Natural killer cell (primary cell): Measurements from ENCODE around the gene BRME1. TPM values are rescaled to one million over a fixed set of nuclear protein-coding genes. Genes with fewer than 3 reads are reported as not detected.

Experiments
- ATAC-seq, 3 donors: fragments of 150-1000 bp in 2 of 3; fragments of 200-7000 bp in 1 of 3; cut with Tn5 transposase; 1 replicate in 1 of 3; 2 replicates in 2 of 3; pipeline ENCODE4 v1.10.0; 2021; ENCODE audit warnings: mild to moderate bottlenecking in 2 of 3, moderate library complexity in 2 of 3
- DNase-seq, 2 donors: peaks; one replicate each; pipeline versions ENCODE4 v3.0.0 to v3.0.0-alpha.2; 2013 to 2021; ENCODE audit warnings: mixed read lengths in 1 of 2
- H3K27ac ChIP-seq: one replicate; pipeline ENCODE4 v1.5.1; 2013; ENCODE audit warnings: mild to moderate bottlenecking, low read length
- H3K27me3 ChIP-seq: one replicate; pipeline ENCODE4 v1.6.1; 2013; ENCODE audit warnings: low read length; ENCODE audit not compliant: control insufficient read depth, insufficient read depth
- H3K36me3 ChIP-seq: one replicate; pipeline ENCODE4 v1.6.1; 2013; ENCODE audit warnings: low read length; ENCODE audit not compliant: control insufficient read depth, insufficient read depth
- H3K4me1 ChIP-seq: one replicate; pipeline ENCODE4 v1.6.1; 2013; ENCODE audit warnings: low read length; ENCODE audit not compliant: control insufficient read depth, insufficient read depth
- H3K4me3 ChIP-seq: one replicate; pipeline ENCODE4 v1.5.1; 2013; ENCODE audit warnings: low read length
- H3K9me3 ChIP-seq: one replicate; pipeline ENCODE4 v1.6.1; 2013; ENCODE audit warnings: low read length; ENCODE audit not compliant: control insufficient read depth, insufficient read depth
- H3K27ac Mint-ChIP-seq, 2 donors: one replicate each; pipeline ENCODE4 v1.8.0; 2022; ENCODE audit warnings: mild to moderate bottlenecking in 2 of 2, mixed read lengths in 2 of 2, moderate library complexity in 1 of 2
- H3K27me3 Mint-ChIP-seq, 2 donors: one replicate each; pipeline ENCODE4 v1.8.0; 2022; ENCODE audit warnings: low read depth in 2 of 2, mixed read lengths in 2 of 2
- H3K36me3 Mint-ChIP-seq: one replicate; pipeline ENCODE4 v1.8.0; 2022; ENCODE audit warnings: mixed read lengths
- H3K4me1 Mint-ChIP-seq, 2 donors: one replicate each; pipeline ENCODE4 v1.8.0; 2022; ENCODE audit warnings: mixed read lengths in 2 of 2
- H3K4me3 Mint-ChIP-seq: one replicate; pipeline ENCODE4 v1.8.0; 2022; ENCODE audit warnings: mild to moderate bottlenecking, moderate library complexity, mixed read lengths
- H3K9me3 Mint-ChIP-seq, 2 donors: one replicate each; pipeline ENCODE4 v1.8.0; 2022; ENCODE audit warnings: mixed read lengths in 2 of 2
- CTCF ChIP-seq: fragments of 200-600 bp; IDR thresholded peaks from one replicate; pipeline ENCODE4 v1.8.0; 2022; ENCODE audit warnings: antibody characterized with exemption
- WGBS: methylation state at CpG from one replicate; pipeline ENCODE4 v1.1.7; 2013; ENCODE audit warnings: missing lambda C conversion rate; ENCODE audit not compliant: insufficient coverage; 5-methylcytosine and 5-hydroxymethylcytosine counted together
- intact Hi-C: fragments of 100-400 bp; cut with micrococcal nuclease; formaldehyde crosslinking; loops from one replicate; pipeline ENCODE4 v1.14.2; 2022
- total RNA-seq, 4 donors: library from RNA; stranded (reverse); fragments of 120-200 nt in 1 of 4; gene quantifications; one replicate each; pipeline versions ENCODE4 v1.2.3 to v1.2.4, GENCODE V29; 2013 to 2022

Gene BRME1
- total RNA-seq: 1 to 10 TPM; 3.8 to 7.7 (median 4.0) TPM
- 3.9 TPM for total RNA-seq (2013)

DNA sequence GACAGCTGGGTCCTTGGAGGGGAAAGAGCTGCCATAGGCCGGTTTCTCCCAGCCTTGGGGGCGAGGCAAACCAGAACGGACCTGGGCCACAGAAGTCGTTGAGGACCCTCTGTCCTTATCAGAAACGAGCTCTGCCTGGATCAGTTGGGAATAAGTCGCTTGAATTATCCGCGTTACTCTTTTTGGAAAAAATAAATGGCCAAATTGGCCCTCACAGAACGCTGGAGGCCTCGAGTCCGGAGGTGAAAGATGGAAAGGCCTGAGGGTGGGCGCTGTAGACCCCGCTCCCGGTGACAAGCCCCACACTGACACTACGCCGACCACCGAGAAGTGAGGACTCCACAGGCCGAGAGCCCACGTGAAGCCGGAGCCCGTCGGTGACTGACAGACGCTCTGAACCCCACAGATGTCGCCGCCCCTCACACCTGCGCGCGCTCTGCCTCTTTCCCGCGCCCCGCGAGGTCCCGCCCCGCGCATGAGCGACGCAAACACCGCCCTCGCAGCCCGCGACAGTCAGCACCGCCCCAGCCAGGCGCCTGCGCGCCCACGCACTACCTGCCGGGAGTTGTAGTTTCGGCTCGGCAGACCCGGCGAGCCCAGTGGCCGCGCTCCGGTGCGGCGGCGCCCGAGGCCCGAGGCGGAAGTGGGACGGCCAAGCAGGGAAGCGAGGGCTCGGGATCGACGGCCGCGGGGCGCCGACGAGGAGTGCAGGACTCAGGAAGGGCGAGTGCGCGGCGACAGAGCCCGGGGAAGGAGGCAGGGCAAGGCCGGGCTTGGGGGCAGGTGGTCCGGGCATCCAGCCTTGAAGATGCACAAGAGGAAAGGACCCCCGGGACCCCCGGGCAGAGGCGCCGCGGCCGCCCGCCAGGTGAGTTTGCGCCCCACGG is at the start of gene BRME1, which contains the start of gene CC2D1A:
TSS of gene BRME1 (minus strand) at position 484 of the 887 bp plus-strand sequence. CDS start 1,225 bp downstream, outside the sequence.
TSS of gene CC2D1A (plus strand) at position 568 of the 887 bp plus-strand sequence. CDS start at position 809, 241 bp downstream.
- Mint-ChIP-seq H3K27me3 (no peaks in the 10 kb centered on the region), H3K4me3 (peak within 1 kb of the TSS; percentile 92), H3K4me1 (peaks cover 13 to 15% of the 10 kb centered on the region in 2 donors), H3K9me3 (no peaks in the 10 kb centered on the region), H3K27ac (peak within 1 kb of the TSS; percentile 83 to 95), H3K36me3 (no peaks in the 10 kb centered on the region)
- Histone ChIP-seq H3K27me3 (no peaks in the 10 kb centered on the region), H3K9me3 (no peaks in the 10 kb centered on the region), H3K27ac (peak within 1 kb of the TSS; percentile 65), H3K4me3 (peak within 1 kb of the TSS; percentile 79), H3K36me3 (no peaks in the 10 kb centered on the region), H3K4me1 (peaks cover 23% of the 10 kb centered on the region)
- DNase-seq (peak; percentile 91 to 96), ATAC-seq (peak; percentile 99)
- WGBS: 10% methylated on average over 85 of the region's 86 CpGs
- intact Hi-C loops: loop anchor here (2.0 kb wide), 1 partner anchor 47 kb away; the partner anchor contains the start of gene DCAF15
- no peak for TF ChIP-seq CTCF

GRCh38 chr19:13954185-13954584 is 48.3 kb upstream of the BRME1 start:
- H3K4me3 ChIP-seq: no peak overlapping the region
- H3K36me3 ChIP-seq: peaks cover 35% of the 10 kb centered on the region
- no peaks in the 10 kb centered on the region for H3K27me3 ChIP-seq
- Mint-ChIP-seq H3K36me3 (no peaks in the 10 kb centered on the region), H3K4me1 (peaks cover 7 to 27% of the 10 kb centered on the region in 2 donors), H3K9me3 (no peaks in the 10 kb centered on the region), H3K4me3 (peak overlapping the region; percentile 83), H3K27ac (peak overlapping the region in 1 of 2 donors; percentile 97), H3K27me3 (no peaks in the 10 kb centered on the region)
- DNase-seq (no peak), ATAC-seq (no peak)
- peaks cover 24% of the 10 kb centered on the region for H3K4me1 ChIP-seq
- no peak for TF ChIP-seq CTCF
- intact Hi-C loops: loop anchor here (10.0 kb wide), 1 partner anchor 69 kb away; no protein-coding TSS in a partner anchor
- H3K9me3 ChIP-seq: no peaks in the 10 kb centered on the region
- WGBS: 90% methylated on average over 15 of the region's 15 CpGs
- no peak overlapping the region for H3K27ac ChIP-seq

DNA sequence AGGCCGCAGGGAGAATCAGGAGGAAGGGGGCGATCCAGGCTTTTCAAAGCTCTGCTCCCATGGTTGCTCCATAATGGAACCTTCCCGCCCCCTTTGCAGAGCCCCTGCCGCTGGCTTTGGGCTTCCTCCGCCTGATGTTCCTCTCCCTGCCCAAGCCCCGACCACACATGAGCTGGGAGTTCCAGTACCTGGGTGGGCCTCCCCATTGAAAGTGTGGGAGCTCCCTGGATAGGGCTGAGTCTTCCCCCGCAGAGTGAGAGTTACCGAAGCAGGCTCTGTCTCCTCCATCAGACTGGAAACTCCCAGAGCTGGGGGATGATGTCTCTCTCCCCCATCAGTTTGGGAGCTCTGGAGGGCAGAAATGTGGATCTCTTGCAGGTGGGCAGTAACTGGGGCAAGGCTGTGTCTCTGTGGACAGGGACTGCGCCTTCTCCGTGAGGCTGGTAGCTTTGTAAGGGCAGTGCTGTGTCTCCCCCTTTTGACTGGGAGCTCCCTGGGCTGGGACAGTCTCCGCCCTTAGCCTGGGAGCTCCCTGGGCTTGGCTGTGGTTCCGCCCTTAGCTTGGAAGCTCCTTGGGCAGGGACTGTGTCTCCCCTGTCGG is 47.1 kb upstream of the BRME1 start:
- no peaks in the 10 kb centered on the region for H3K27me3 Mint-ChIP-seq
- TF ChIP-seq CTCF: no peak
- H3K27ac Mint-ChIP-seq: peak overlapping the region; percentile 95 to 97
- ATAC-seq (no peak), DNase-seq (peak in 1 of 2 donors; percentile 40)
- no peaks in the 10 kb centered on the region for H3K36me3 Mint-ChIP-seq
- intact Hi-C loops: loop anchor here (1.0 to 10.0 kb wide), 5 partner anchors 34 to 79 kb away; partner anchors contain the start of genes BRME1, CC2D1A and RFX1
- no peaks in the 10 kb centered on the region for H3K9me3 ChIP-seq
- H3K27me3 ChIP-seq: no peaks in the 10 kb centered on the region
- H3K4me3 Mint-ChIP-seq: peak overlapping the region; percentile 83
- peak overlapping the region; percentile 54 for H3K4me3 ChIP-seq
- peaks cover 28% of the 10 kb centered on the region for H3K36me3 ChIP-seq
- H3K27ac ChIP-seq: peak overlapping the region; percentile 31
- H3K4me1 ChIP-seq: peaks cover 24% of the 10 kb centered on the region
- peaks cover 7 to 27% of the 10 kb centered on the region in 2 donors for H3K4me1 Mint-ChIP-seq
- 9% methylated on average over 13 of the region's 13 CpGs for WGBS
- no peaks in the 10 kb centered on the region for H3K9me3 Mint-ChIP-seq
